Testis (tissue), 3 donors: ENCODE results near the gene HS3ST3A1. TPM values are rescaled to one million over a fixed set of nuclear protein-coding genes. Genes with fewer than 3 reads are reported as not detected.
A peak's percentile ranks its signal among the peaks of the same experiment; 100 is the strongest.

Experiments used
- DNase-seq: peaks from one replicate; pipeline ENCODE4 v3.0.0-alpha.2; 2019
- H3K27ac ChIP-seq, 2 donors: fragments of 200-600 bp; sonication (generic); one replicate each; pipeline ENCODE4 v1.5.1; 2019
- H3K27me3 ChIP-seq: fragments of 200-600 bp; sonication (generic); one replicate; pipeline ENCODE4 v1.5.1; 2019
- H3K36me3 ChIP-seq: fragments of 200-600 bp; sonication (generic); one replicate; pipeline ENCODE4 v1.5.1; 2017; ENCODE audit warnings: low read depth; ENCODE audit errors: missing control alignments
- H3K4me1 ChIP-seq: fragments of 200-600 bp; sonication (generic); one replicate; pipeline ENCODE4 v1.5.1; 2019
- H3K4me3 ChIP-seq, 2 donors: fragments of 200-600 bp; sonication (generic); one replicate each; pipeline ENCODE4 v1.5.1; 2017 to 2019
- H3K9me3 ChIP-seq: fragments of 200-600 bp; sonication (generic); one replicate; pipeline ENCODE4 v1.5.1; 2017
- CTCF ChIP-seq, 3 experiments: fragments of 450-650 bp in 2 of 3; fragments of 200-600 bp in 1 of 3; sonication (generic) in 1 of 3; IDR thresholded peaks; one replicate each; pipeline ENCODE4 v1.5.1; 2016 to 2019; ENCODE audit warnings: antibody characterized with exemption in 3 of 3, mild to moderate bottlenecking in 2 of 3, moderate library complexity in 1 of 3
- POLR2A ChIP-seq: fragments of 450-650 bp; IDR thresholded peaks from one replicate; pipeline ENCODE4 v1.6.1; 2017; ENCODE audit warnings: antibody characterized with exemption, mild to moderate bottlenecking, moderate library complexity
- WGBS, 2 donors: methylation state at CpG; one replicate each; pipeline ENCODE4 v1.1.5; 2018; 5-methylcytosine and 5-hydroxymethylcytosine counted together
- intact Hi-C: fragments of 100-400 bp; cut with DNase I; formaldehyde crosslinking; loops from one replicate; pipeline ENCODE4 v1.15.1; 2023; ENCODE audit warnings: low total_unique reads
- polyA plus RNA-seq: library from polyadenylated mRNA; stranded (reverse); fragments of 350-450 nt; fragmentation: Illumina TruSeq; extraction: RNeasy Lipid Tissue Mini Kit (QIAGEN cat#74804); gene quantifications from one replicate; pipeline ENCODE4 v1.2.3, GENCODE V29; 2014; ENCODE audit warnings: low read depth, low replicate concordance; ENCODE audit not compliant: insufficient read depth
- total RNA-seq, 2 donors: library from RNA; depleted of rRNA; stranded (reverse); fragments of >200 nt; gene quantifications; one replicate each; pipeline ENCODE4 v1.2.3, GENCODE V29; 2016

HS3ST3A1 gene
- total and polyA plus RNA-seq, 3 donors from 2014 or later: 3.9 to 5.9 (median 5.8) TPM

GRCh38 chr17:13545941-13546340 lies 55.8 kb downstream of the HS3ST3A1 start:
- Histone ChIP-seq H3K4me1 (peaks cover 3% of the 10 kb centered on the region), H3K27ac (no peak overlapping the region), H3K9me3 (no peaks in the 10 kb centered on the region), H3K4me3 (no peak overlapping the region), H3K27me3 (no peaks in the 10 kb centered on the region), H3K36me3 (no peaks in the 10 kb centered on the region)
- intact Hi-C loops: no loop called here
- no peak for DNase-seq
- TF ChIP-seq CTCF (IDR thresholded peaks at IDR 0.05) (no peak), POLR2A (no peak)
- 72 to 74% methylated on average over 8 of the region's 8 CpGs for WGBS, 2 donors

GRCh38 chr17:13544765-13545164 lies 57.0 kb downstream of the HS3ST3A1 start:
- no peak for TF ChIP-seq POLR2A
- no peak for TF ChIP-seq CTCF (IDR thresholded peaks at IDR 0.05)
- Histone ChIP-seq H3K36me3 (no peaks in the 10 kb centered on the region), H3K4me3 (no peak overlapping the region), H3K4me1 (peaks cover 3% of the 10 kb centered on the region), H3K9me3 (no peaks in the 10 kb centered on the region), H3K27me3 (no peaks in the 10 kb centered on the region), H3K27ac (no peak overlapping the region)
- DNase-seq: no peak
- intact Hi-C loops: no loop called here
- 55 to 60% methylated on average over 9 of the region's 9 CpGs for WGBS, 2 donors

GRCh38 chr17:13544292-13544691 lies 57.4 kb downstream of the HS3ST3A1 start:
- TF ChIP-seq CTCF (IDR thresholded peaks at IDR 0.05) (no peak), POLR2A (no peak)
- Histone ChIP-seq H3K4me1 (peaks cover 3% of the 10 kb centered on the region), H3K27ac (no peak overlapping the region), H3K9me3 (no peaks in the 10 kb centered on the region), H3K36me3 (no peaks in the 10 kb centered on the region), H3K4me3 (no peak overlapping the region), H3K27me3 (no peaks in the 10 kb centered on the region)
- intact Hi-C loops: no loop called here
- DNase-seq: peak; percentile 63
- WGBS, 2 donors: 43 to 51% methylated on average over 7 of the region's 7 CpGs

- peaks cover 3% of the 10 kb centered on the region for H3K4me1 ChIP-seq
- H3K27ac ChIP-seq: no peak overlapping the region
- H3K36me3 ChIP-seq: no peaks in the 10 kb centered on the region
- no peaks in the 10 kb centered on the region for H3K27me3 ChIP-seq
- intact Hi-C loops: no loop called here
- H3K4me3 ChIP-seq: no peak overlapping the region
- no peaks in the 10 kb centered on the region for H3K9me3 ChIP-seq
- no peak for DNase-seq
- TF ChIP-seq CTCF (IDR thresholded peaks at IDR 0.05): no peak
- TF ChIP-seq POLR2A: no peak
Observed at GRCh38 chr17:13542636-13543035, 59.1 kb downstream of the HS3ST3A1 start.

- 57 to 74% methylated on average over 2 of the region's 2 CpGs for WGBS, 2 donors
- no peaks in the 10 kb centered on the region for H3K9me3 ChIP-seq
Observed at GRCh38 chr17:13541032-13541480, 60.7 kb downstream of the HS3ST3A1 start.

More at GRCh38 chr17:13541032-13541480, 60.7 kb downstream of the HS3ST3A1 start:
- H3K27ac ChIP-seq: no peak overlapping the region
- TF ChIP-seq POLR2A (no peak), CTCF (IDR thresholded peaks at IDR 0.05) (no peak)
- H3K4me1 ChIP-seq: peaks cover 3% of the 10 kb centered on the region
- intact Hi-C loops: no loop called here
- H3K4me3 ChIP-seq: no peak overlapping the region
- H3K36me3 ChIP-seq: no peaks in the 10 kb centered on the region
- H3K27me3 ChIP-seq: no peaks in the 10 kb centered on the region
- DNase-seq: no peak
